GM12872 (cell line): ENCODE data around the gene MTPN.

ENCODE experiments used
- TF ChIP-seq, protein P1 (sequence below): IDR thresholded peaks from 3 replicates; pipeline ENCODE4 v1.5.1; 2011; ENCODE audit warnings: low read depth, mild to moderate bottlenecking, low read length, moderate library complexity; ENCODE audit not compliant: insufficient read depth

The MTPN gene

DNA sequence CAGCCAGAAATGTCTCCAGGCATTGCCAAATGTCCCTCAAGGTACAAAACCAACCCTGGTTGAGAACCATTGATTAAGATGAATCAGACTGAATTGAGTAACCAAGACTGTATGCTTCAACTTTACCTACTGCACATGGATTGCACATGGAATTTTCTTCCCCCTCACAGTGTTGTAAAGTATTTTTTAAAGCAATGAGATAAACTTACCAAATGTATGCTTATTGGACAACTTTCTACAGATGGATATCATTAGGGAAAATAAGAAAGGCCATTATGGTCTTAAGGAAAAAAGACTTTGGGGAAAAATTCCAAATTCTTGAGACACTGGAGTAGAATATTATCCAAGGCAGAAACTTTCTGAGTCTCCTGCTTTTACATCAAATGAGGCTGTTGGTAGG lies 20.9 kb upstream of the MTPN start:
- TF ChIP-seq, protein P1, sequence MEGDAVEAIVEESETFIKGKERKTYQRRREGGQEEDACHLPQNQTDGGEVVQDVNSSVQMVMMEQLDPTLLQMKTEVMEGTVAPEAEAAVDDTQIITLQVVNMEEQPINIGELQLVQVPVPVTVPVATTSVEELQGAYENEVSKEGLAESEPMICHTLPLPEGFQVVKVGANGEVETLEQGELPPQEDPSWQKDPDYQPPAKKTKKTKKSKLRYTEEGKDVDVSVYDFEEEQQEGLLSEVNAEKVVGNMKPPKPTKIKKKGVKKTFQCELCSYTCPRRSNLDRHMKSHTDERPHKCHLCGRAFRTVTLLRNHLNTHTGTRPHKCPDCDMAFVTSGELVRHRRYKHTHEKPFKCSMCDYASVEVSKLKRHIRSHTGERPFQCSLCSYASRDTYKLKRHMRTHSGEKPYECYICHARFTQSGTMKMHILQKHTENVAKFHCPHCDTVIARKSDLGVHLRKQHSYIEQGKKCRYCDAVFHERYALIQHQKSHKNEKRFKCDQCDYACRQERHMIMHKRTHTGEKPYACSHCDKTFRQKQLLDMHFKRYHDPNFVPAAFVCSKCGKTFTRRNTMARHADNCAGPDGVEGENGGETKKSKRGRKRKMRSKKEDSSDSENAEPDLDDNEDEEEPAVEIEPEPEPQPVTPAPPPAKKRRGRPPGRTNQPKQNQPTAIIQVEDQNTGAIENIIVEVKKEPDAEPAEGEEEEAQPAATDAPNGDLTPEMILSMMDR = no peak

DNA sequence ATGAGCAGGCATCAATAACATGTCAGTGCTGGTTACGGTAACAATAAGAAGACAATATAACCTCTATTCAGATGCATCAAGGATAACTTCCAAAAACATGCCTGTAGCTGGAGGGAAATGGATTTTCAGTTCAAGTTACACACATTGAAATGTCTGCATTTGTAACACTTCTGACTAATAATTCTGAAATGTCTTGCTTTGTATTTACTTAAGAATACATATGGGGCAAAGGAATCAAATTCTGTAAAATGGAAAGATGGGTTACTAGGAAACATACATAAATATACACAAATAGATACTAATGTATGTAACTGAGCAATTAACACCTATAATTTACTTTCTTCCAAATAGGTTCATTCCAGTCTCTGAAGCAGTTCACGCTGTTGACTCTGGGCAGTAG lies 18.6 kb upstream of the MTPN start:
- TF ChIP-seq, protein P1 = no peak

DNA sequence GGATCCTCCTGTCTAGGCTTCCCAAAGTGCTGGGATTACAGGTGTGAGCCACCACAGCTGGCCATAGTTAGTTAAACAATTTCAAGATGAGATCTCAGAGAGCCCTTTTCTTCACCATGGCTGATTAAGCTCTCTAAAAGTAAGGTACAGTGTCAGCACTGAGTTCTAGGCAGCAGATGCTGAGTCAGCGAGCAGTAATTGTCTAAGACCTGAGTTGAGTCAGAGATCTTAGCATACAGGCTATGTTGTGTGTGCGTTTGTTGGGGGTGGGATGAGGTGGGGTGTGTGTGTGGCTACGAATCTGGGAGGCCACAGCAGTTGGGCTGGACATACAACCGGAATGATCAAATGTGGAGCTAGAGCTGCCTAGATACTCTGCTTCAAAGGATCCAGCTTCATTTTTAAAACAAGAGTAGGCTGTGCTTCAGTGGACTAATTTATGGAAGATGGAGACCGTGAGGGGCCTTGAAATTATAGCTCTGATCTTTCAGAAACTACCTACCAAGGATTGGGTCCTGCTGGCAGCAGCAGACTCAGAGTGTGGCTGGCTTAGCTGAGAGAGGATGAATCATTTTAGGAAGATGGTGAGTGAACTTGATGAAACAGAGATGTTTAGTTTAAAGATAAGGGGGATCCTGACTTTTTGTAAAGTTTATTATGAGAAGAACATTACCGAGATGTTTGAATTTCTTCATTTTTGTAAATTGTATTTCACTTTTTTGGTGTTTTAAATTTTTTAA lies 17.5 kb upstream of the MTPN start:
- TF ChIP-seq, protein P1 = no peak

DNA sequence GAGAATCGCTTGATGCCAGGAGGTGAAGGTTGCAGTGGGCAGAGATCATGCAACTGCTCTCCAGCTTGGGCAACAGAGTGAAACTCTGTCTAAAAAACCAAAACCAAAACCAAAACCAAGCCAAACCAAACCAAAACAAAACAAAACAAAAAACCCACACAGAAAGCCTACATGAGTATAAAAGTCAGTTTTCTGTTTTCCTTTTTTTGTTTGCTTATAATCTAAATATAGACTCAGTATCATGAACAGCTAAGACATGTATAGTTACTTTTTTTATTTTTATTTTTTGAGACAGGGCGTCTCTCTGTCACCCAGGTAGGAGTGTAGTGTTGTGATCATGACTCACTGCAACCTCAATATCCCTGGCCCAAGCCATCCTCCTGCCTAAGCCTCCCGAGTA lies 16.8 kb upstream of the MTPN start:
- TF ChIP-seq, protein P1 = no peak

DNA sequence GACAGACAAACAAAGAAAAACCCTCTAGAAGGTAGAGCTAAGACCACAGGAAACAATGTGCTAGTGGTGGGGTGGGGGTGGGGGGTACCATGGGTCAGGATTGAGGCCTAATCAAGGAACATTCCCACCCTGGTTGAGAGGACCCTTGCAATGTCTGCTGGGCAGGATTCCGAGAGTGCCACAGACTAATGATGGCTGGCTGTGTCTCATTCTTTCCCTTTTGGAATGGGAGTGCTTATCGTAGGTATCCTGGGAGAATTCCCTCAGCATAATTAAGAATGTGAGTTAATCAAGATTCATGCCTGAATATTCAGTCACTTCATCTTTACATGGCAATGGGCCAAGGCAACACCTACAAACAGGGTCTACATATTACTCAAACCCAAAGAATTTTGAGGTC lies 14.7 kb upstream of the MTPN start:
- TF ChIP-seq, protein P1 = no peak

DNA sequence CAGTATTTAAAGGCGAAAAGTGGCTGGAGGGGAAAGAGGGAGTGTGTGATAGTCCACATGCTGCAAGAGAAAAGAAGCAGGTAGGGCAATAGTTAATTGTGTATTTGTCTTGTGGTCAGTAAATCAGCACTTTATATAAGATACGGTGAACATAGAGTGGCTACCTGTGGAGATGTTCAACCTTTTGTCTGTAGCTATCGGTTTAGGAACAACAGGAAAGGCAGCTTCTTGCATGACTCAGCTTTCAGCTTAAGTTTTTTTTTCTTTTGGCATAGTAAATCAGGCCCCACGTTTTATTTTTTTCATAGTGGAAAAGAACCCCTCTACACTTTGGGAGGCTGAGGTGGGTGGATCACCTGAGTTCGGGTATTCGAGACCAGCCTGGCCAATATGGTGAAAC lies 14.2 kb upstream of the MTPN start:
- TF ChIP-seq, protein P1 = no peak

DNA sequence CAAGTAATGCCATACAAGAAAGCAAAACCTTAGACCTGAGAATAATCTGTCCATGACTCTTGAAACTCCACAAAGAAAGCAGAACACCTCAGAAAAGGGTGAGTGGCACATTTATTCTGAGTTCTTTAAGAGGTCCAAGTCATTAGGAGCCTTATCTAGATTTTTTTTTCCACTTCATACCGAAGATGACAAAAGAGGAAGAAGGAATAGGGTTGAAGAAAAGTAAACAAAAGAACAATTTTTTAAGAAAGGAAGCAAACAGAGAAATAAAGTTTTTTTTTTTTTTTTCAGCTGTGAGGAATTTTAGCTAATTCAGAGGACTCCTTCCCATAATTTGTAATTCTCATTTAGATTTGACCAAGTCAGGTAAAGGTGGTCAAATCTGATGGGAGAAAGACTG lies 13.1 kb upstream of the MTPN start:
- TF ChIP-seq, protein P1 = no peak
